Ishikawa (cell line): Measurements from ENCODE around the gene GRIN1.

Experiments used
- CEBPB ChIP-seq: IDR thresholded peaks from 2 replicates; pipeline ENCODE4 v1.6.1; 2012
- CREB1 ChIP-seq: IDR thresholded peaks from 2 replicates; pipeline ENCODE4 v1.6.1; 2012; ENCODE audit warnings: low read depth
- EGR1 ChIP-seq: IDR thresholded peaks from 2 replicates; pipeline ENCODE4 v1.6.1; 2012
- EP300 ChIP-seq: IDR thresholded peaks from 2 replicates; pipeline ENCODE4 v1.6.1; 2012; ENCODE audit warnings: borderline replicate concordance
- FOXM1 ChIP-seq: IDR thresholded peaks from 2 replicates; pipeline ENCODE4 v1.6.1; 2012; ENCODE audit warnings: low read depth, borderline replicate concordance
- MAX ChIP-seq: IDR thresholded peaks from 2 replicates; pipeline ENCODE4 v1.6.1; 2012
- NFIC ChIP-seq: IDR thresholded peaks from 2 replicates; pipeline ENCODE4 v1.6.1; 2012
- RAD21 ChIP-seq: IDR thresholded peaks from 2 replicates; pipeline ENCODE4 v1.6.1; 2012; ENCODE audit warnings: low read depth
- REST ChIP-seq: IDR thresholded peaks from 2 replicates; pipeline ENCODE4 v1.6.1; 2012; ENCODE audit warnings: low read depth, mild to moderate bottlenecking
- TAF1 ChIP-seq: IDR thresholded peaks from 2 replicates; pipeline ENCODE4 v1.6.1; 2012; ENCODE audit warnings: low read depth, mild to moderate bottlenecking
- TCF12 ChIP-seq: IDR thresholded peaks from 2 replicates; pipeline ENCODE4 v1.6.1; 2012; ENCODE audit warnings: low read depth
- TEAD4 ChIP-seq: IDR thresholded peaks from 2 replicates; pipeline ENCODE4 v1.6.1; 2012
- USF1 ChIP-seq: IDR thresholded peaks from 2 replicates; pipeline ENCODE4 v1.6.1; 2012
- YY1 ChIP-seq: IDR thresholded peaks from 2 replicates; pipeline ENCODE4 v1.6.1; 2012; ENCODE audit warnings: low read depth
- ZBTB7A ChIP-seq: IDR thresholded peaks from 2 replicates; pipeline ENCODE4 v1.6.1; 2012; ENCODE audit warnings: low read depth

Gene GRIN1

GRCh38 chr9:137182836-137183235 lies 43.9 kb downstream of the GRIN1 start:
- no peak for TF ChIP-seq ZBTB7A
- no peak for TF ChIP-seq TAF1
- no peak for TF ChIP-seq NFIC
- TF ChIP-seq CEBPB, result no peak
- TF ChIP-seq REST, result no peak
- TF ChIP-seq EGR1, result no peak
- TF ChIP-seq FOXM1, result no peak
- TF ChIP-seq MAX, result no peak
- TF ChIP-seq TCF12, result no peak
- no peak for TF ChIP-seq USF1
- no peak for TF ChIP-seq YY1
- TF ChIP-seq EP300, result no peak
- no peak for TF ChIP-seq TEAD4
- no peak for TF ChIP-seq CREB1
- TF ChIP-seq RAD21, result no peak

GRCh38 chr9:137183980-137184595 lies 45.1 kb downstream of the GRIN1 start:
- no peak for TF ChIP-seq CREB1
- TF ChIP-seq TEAD4, result no peak
- no peak for TF ChIP-seq TCF12
- TF ChIP-seq ZBTB7A, result no peak
- no peak for TF ChIP-seq MAX
- TF ChIP-seq CEBPB, result no peak

GRCh38 chr9:137184881-137185660 lies 46.1 kb downstream of the GRIN1 start:
- TF ChIP-seq ZBTB7A (no peak), MAX (no peak), EGR1 (no peak), RAD21 (no peak), REST (no peak), CEBPB (no peak), NFIC (no peak), TEAD4 (no peak), USF1 (no peak), TCF12 (no peak), FOXM1 (no peak), CREB1 (no peak), YY1 (no peak), TAF1 (no peak), EP300 (no peak)

GRCh38 chr9:137185921-137186320 lies 47.0 kb downstream of the GRIN1 start:
- TF ChIP-seq TCF12 (no peak), EP300 (no peak), CREB1 (no peak), USF1 (no peak), CEBPB (no peak), TAF1 (no peak), TEAD4 (no peak), MAX (no peak), NFIC (no peak), EGR1 (no peak), YY1 (no peak), RAD21 (no peak), REST (no peak), FOXM1 (no peak), ZBTB7A (no peak)
